B cell (primary cell): ENCODE measurements around the gene KPNA3.

ENCODE experiments used
- EZH2 ChIP-seq: IDR thresholded peaks from 2 replicates; pipeline ENCODE4 v1.6.1; 2012; ENCODE audit warnings: borderline replicate concordance, low read depth, mild to moderate bottlenecking, moderate library complexity, low read length; ENCODE audit not compliant: insufficient read depth, poor library complexity, severe bottlenecking
- TF ChIP-seq, protein P1 (sequence below): fragments of 200-600 bp; IDR thresholded peaks from one replicate; pipeline ENCODE4 v1.8.0; 2022; ENCODE audit warnings: antibody characterized with exemption, mild to moderate bottlenecking

GRCh38 chr13:49756263-49756662, 36.2 kb downstream of the KPNA3 start:
- TF ChIP-seq EZH2: no peak
- TF ChIP-seq, protein P1, sequence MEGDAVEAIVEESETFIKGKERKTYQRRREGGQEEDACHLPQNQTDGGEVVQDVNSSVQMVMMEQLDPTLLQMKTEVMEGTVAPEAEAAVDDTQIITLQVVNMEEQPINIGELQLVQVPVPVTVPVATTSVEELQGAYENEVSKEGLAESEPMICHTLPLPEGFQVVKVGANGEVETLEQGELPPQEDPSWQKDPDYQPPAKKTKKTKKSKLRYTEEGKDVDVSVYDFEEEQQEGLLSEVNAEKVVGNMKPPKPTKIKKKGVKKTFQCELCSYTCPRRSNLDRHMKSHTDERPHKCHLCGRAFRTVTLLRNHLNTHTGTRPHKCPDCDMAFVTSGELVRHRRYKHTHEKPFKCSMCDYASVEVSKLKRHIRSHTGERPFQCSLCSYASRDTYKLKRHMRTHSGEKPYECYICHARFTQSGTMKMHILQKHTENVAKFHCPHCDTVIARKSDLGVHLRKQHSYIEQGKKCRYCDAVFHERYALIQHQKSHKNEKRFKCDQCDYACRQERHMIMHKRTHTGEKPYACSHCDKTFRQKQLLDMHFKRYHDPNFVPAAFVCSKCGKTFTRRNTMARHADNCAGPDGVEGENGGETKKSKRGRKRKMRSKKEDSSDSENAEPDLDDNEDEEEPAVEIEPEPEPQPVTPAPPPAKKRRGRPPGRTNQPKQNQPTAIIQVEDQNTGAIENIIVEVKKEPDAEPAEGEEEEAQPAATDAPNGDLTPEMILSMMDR: no peak
